HG02938 (cell line): Measurements from ENCODE around the gene GJA9.
A peak's percentile ranks its signal among the peaks of the same experiment; 100 is the strongest.
"Not testable (repeated sequence)": the region's sequence is repeated elsewhere in the genome, so short reads cannot be mapped to it uniquely, and the experiment has no call there.

Experiments
- ATAC-seq: cut with Tn5 transposase; IDR thresholded peaks from one replicate; pipeline ENCODE4 v1.9.1; 2021; ENCODE audit warnings: mild to moderate bottlenecking, moderate library complexity; ENCODE audit not compliant: unreplicated experiment

Gene GJA9

GRCh38 chr1:38875811-38876210, 5.6 kb downstream of the GJA9 start:
- ATAC-seq = no peak

DNA sequence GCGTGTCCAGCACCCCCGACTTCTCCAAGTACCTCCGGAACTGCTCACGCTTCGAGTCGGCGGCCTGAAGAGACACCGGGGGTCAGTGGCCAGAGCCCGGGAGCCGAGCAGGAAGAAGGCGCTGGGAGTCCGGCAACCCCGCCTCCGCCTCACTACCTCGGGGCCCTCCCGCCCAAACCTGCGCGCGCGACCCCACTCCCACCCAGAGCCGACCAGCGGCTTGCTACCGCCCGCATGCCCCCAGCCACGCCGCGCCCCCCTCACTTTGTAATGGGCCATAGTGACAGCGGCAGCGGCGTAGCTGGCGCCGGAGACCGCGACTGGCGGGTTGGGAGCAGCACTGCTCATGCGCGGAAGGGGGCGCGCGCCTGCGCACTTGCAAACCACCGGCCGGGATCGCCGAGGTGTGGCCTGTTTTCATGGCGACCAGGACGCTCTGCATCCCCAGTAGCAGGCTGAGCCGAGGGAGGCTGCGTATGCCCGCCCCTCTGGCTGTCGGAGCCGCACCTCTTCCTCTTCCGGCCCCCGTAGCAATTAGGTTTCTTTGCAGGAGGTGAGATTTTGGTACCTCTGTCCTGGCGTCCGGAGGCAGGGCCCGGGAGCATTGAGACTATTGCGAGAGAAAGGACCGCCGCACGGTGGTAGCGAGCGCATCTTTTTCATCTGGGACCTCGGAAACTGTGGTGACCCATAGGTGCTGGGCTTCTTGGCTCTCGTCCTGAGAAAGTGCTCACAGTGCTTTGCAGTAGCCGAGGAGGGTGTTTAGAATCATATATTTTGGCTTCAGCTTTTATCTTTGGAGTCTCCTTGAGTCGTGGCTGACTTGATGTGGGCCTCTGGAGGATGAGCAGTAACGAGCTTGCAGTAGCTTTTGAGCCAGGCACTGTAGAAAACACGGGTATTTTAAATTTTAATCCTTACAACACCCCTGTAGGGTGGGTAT, 8.1 kb downstream of the GJA9 start, which contains the start of gene MYCBP:
Gene MYCBP, minus strand, starts transcription at position 322 of the 943 bp plus-strand sequence. Its CDS starts 43 bp downstream, at position 279.
- peak; percentile 92 for ATAC-seq

DNA sequence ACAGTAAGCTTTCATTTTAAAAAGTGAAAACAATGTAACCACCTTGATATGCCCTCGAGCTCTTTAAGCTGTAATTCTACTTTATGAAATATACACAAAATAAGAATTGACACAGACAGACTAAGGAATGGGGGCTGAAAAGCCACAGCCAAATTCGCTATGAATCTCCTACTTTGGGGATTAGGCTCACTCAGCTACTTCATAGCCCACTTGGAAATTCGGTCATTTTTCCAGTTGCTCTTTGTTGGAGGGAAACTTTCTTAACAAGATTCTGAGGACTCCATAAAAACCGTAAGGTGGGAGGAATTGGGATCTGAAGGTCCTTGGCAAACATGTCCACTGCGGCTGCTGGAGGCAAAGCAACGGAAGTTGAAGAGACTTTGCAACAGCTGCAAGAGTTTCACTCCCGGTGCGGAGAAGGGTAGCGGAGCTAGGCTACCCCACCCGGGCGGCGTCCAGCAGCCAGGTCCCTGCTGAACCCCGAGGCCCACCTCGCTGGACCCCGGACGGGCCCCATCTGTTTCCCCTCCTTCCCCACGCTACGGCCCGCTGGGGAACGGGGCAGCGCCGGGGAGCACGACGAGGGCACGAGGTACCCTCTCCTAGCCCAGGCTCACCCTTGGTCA, 8.9 kb downstream of the GJA9 start:
- peak; percentile 17 for ATAC-seq

DNA sequence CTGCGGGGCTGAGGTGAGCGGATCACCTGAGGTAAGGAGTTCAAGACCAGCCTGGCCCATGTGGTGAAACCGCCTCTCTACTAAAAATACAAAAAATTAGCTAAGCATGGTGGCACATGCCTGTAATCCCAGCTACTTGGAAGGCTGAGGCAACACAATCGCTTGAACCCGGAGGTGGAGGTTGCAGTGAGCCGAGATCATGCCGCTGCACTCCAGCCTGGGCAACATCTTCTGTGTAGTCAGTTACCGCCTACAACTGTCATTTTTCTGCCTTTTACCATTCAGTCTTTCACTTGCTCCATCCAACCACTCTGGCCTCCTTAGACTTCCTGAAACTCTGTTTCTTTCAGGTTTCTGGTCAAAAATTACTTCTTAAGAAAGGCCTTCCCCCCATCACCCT, 10.4 kb downstream of the GJA9 start:
- no peak for ATAC-seq

DNA sequence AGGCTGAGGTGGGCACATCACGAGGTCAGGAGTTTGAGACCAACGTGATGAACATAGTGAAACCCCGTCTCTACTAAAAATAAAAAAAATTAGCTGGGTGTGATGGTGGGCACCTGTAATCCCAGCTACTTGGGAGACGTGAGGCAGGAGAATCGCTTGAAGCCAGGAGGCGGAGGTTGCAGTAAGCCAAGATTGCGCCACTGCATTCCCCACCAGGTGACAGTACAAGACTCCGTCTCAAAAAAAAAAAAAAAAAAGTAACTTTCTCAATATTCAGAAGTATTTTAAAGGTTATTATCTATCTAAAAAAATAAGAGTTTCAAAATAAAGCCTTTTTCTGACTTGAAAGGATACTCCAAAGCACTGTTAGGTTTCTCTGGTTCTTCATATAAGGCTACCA, 14.2 kb downstream of the GJA9 start:
- no peak for ATAC-seq

DNA sequence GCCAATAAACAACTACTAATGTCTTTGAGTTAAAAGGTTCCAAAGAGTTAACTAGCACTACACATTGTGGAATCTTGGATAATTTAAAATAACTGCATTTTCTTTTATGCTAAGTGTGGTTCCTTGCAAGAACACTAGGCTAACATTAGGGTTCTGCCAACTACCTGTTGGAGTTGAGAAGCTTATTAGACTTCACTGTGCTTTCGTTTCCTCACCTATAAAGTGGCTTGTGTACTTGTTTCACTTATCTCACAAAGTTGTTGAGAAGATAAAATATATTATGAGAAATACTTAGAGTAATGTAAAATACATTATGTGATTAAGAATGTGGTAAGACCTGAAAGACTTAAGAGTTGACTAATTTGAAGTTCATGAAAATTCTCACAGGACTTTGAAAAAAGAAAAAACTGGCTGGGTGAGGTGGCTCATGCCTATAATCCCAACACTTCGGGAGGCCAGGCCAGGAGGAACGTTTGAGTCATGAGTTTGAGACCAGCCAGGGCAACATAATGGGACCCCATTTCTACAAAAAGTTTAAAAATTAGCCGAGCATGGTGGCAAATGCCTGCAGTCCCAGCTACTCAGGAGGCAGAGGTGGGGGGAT, 16.2 kb downstream of the GJA9 start:
- ATAC-seq = no peak

- ATAC-seq = no peak
These were observed 21.0 kb downstream of the GJA9 start for GRCh38 chr1:38860454-38860795.

GRCh38 chr1:38859561-38860453, 21.6 kb downstream of the GJA9 start, which contains the start of gene RRAGC:
TSS of gene RRAGC (minus strand) at chr1:38859772. CDS start at chr1:38859646, 126 bp downstream.
- peak; percentile 92 for ATAC-seq

DNA sequence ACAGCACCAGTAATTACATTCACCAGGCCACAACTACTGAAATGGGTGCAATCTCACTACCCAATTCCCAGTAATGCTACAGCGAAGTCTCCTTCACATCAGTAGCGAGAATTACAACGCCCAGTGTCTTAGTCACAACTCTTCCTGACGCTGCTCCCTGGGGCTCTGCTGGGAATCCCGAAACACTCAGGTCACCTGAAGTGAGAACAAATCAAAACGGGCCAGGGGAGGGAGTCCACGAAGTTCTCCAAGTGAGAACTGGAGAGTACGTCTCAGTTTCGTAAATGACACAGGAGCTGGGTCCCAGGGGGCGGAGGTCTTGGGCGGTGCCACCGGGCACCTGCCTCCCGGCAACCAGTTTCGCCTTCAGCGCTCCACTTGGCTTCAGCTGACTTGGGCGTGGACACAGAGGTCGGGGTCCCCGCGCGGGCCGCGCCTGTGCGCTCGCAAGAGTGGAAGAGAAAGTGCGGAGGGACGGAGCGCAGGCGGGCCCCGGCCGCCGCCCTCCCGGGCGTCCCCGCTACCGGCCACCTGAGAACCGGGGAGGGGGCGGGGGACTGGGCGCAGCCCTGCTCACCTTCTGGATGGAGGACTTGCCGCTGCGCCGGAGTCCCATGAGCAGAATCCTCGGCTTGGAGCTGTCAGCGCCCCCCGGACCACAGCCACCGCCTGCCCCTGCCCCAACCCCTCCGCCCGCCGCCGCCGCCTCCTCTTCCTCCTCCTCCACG, 22.4 kb downstream of the GJA9 start:
- ATAC-seq = peak; percentile 24

DNA sequence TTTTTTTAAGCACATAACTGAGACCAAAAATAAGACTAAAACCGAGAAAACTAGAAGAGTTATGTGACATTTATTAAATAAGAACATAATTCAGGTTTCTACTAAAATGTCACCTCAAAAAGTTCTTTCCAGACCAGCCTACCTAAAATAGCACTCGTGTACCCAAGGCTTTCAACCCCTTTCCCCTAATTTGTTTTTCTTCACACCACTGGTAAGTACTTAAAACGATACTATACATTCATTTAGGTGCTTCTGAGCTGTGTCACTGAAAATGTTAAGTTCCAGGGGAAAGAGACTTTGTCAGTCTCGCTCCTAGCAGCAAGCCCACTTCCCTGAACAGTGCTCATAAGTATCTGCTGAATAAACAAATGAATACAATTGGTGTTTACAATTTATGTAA, 28.6 kb downstream of the GJA9 start:
- no peak for ATAC-seq

GRCh38 chr1:38848071-38848470, 33.3 kb downstream of the GJA9 start:
- ATAC-seq = no peak

- ATAC-seq = no peak
These were observed 35.2 kb downstream of the GJA9 start for GRCh38 chr1:38846210-38846609.

GRCh38 chr1:38845088-38845487, 36.3 kb downstream of the GJA9 start:
- not testable (repeated sequence) for ATAC-seq

DNA sequence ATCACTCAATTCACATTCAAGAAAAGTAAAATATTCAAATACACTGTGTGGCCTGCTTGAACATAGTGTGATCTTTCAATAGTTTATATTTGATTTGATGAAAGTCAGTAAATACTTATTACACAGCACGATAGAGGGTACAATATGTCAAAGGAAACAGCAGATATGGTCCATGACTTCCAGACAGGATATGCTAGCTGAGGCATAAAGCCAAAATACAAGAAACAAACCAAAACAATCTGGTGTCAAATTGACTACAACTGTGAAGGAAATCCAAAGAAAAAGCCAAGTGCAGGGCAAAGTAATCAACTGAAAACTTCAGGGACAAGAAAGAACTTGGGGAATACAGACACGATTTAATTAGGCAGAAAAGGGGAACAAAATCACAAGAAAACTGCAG, 41.1 kb downstream of the GJA9 start:
- ATAC-seq = no peak

- no peak for ATAC-seq
These were observed 42.0 kb downstream of the GJA9 start for GRCh38 chr1:38839363-38839762.

GRCh38 chr1:38836316-38836715, 45.1 kb downstream of the GJA9 start:
- ATAC-seq = not testable (repeated sequence)

GRCh38 chr1:38834937-38835827, 46.2 kb downstream of the GJA9 start:
- no peak for ATAC-seq

- no peak for ATAC-seq
These were observed 47.1 kb downstream of the GJA9 start for GRCh38 chr1:38834221-38834782.

DNA sequence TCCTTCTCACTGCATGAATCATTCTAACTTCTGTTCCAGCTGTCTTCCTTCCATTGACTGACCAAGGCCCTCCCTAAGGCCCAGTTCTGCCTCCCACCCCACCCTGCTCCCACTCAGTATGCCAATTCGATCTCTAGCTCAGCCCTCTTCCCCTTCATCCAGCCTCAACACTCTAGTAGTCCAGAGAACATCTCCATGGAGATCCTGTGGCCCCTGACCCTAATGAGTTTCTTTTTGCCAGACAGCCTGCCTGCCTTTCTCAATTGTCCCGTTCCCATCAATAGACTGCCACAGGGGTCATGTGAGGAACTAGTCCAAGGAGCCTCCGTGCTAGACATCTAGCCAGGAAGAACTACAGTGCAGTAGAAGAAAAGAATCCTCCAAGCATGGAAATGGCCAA, 48.2 kb downstream of the GJA9 start:
- no peak for ATAC-seq
